Esophagus mucosa (tissue), 1 donor: Measurements from ENCODE around the gene PTPRT. TPM values are rescaled to one million over a fixed set of nuclear protein-coding genes. Genes with fewer than 3 reads are reported as not detected.
A peak's percentile ranks its signal among the peaks of the same experiment; 100 is the strongest.

Experiments used
- ATAC-seq: fragments of 200-7000 bp; cut with Tn5 transposase; one replicate; pipeline ENCODE4 v1.9.1; 2020
- total RNA-seq: library from RNA; stranded (reverse); gene quantifications from one replicate; pipeline ENCODE4 v1.2.4, GENCODE V29; 2023
- donor health status: DM: yes; HTN: yes; CAD: no.

PTPRT gene
- total RNA-seq, 1 donor from 2014 or later = 0.08 TPM

GRCh38 chr20:42164121-42164890, 1025.4 kb downstream of the PTPRT start:
- ATAC-seq = no peak

- no peak for ATAC-seq
These were observed 1028.4 kb downstream of the PTPRT start for GRCh38 chr20:42161228-42161829.

GRCh38 chr20:42159808-42160207, 1029.9 kb downstream of the PTPRT start:
- ATAC-seq = no peak

- no peak for ATAC-seq
These were observed 1031.4 kb downstream of the PTPRT start for GRCh38 chr20:42158272-42158671.

- no peak for ATAC-seq
These were observed 1034.1 kb downstream of the PTPRT start for GRCh38 chr20:42155586-42155985.

GRCh38 chr20:42152575-42152974, 1037.1 kb downstream of the PTPRT start:
- ATAC-seq = no peak

GRCh38 chr20:42150230-42150629, 1039.5 kb downstream of the PTPRT start:
- no peak for ATAC-seq

- ATAC-seq = no peak
These were observed 1051.0 kb downstream of the PTPRT start for GRCh38 chr20:42138729-42139128.

- ATAC-seq = peak; percentile 39
These were observed 1055.2 kb downstream of the PTPRT start for GRCh38 chr20:42134265-42135098.

- ATAC-seq = no peak
These were observed 1058.7 kb downstream of the PTPRT start for GRCh38 chr20:42130810-42131596.

- no peak for ATAC-seq
These were observed 1064.3 kb downstream of the PTPRT start for GRCh38 chr20:42125426-42125825.

GRCh38 chr20:42123981-42124473, 1065.7 kb downstream of the PTPRT start:
- no peak for ATAC-seq

- no peak for ATAC-seq
These were observed 1071.1 kb downstream of the PTPRT start for GRCh38 chr20:42118409-42119125.

GRCh38 chr20:42118001-42118400, 1071.7 kb downstream of the PTPRT start:
- no peak for ATAC-seq

- no peak for ATAC-seq
These were observed 1076.5 kb downstream of the PTPRT start for GRCh38 chr20:42113236-42113635.

GRCh38 chr20:42112161-42112560, 1077.5 kb downstream of the PTPRT start:
- ATAC-seq = no peak

- ATAC-seq = no peak
These were observed 1078.4 kb downstream of the PTPRT start for GRCh38 chr20:42111349-42111748.

- no peak for ATAC-seq
These were observed 1079.4 kb downstream of the PTPRT start for GRCh38 chr20:42110301-42110700.

GRCh38 chr20:42102000-42102399, 1087.7 kb downstream of the PTPRT start:
- ATAC-seq = no peak

GRCh38 chr20:42100137-42100704, 1089.5 kb downstream of the PTPRT start:
- no peak for ATAC-seq

GRCh38 chr20:42099101-42099500, 1090.6 kb downstream of the PTPRT start:
- ATAC-seq = no peak
